HEK293 (cell line): ENCODE measurements around the gene LPCAT1.

Source experiments
- CTCF ChIA-PET: fragments of 350-600 bp; formaldehyde crosslinking; extraction: SDS; loops from one replicate; lab custom pipeline; 2021; ENCODE audit warnings: antibody characterized with exemption; lab: Yijun Ruan, JAX
- POLR2A ChIA-PET: fragments of 300-600 bp; formaldehyde crosslinking; extraction: SDS; loops from one replicate; lab custom pipeline; 2020; ENCODE audit warnings: antibody characterized with exemption, inconsistent platforms; lab: Yijun Ruan, JAX
- H3K27ac ChIP-seq: fragments of 200-500 bp; sonication (Bioruptor generic); 2 replicates; pipeline ENCODE4 v1.5.1; 2014; ENCODE audit warnings: low read depth, low read length, control low read depth, inconsistent platforms; ENCODE audit errors: extremely low read depth
- H3K36me3 ChIP-seq, 2 experiments: fragments of 200-500 bp in 1 of 2; sonication (Bioruptor generic) in 1 of 2; 1 replicate in 1 of 2; 2 replicates in 1 of 2; pipeline ENCODE4 v1.5.1; 2014 to 2017; ENCODE audit warnings: inconsistent platforms in 2 of 2, low read length in 2 of 2; ENCODE audit not compliant: control insufficient read depth in 2 of 2, insufficient read depth in 1 of 2
- H3K4me1 ChIP-seq: fragments of 200-500 bp; sonication (Bioruptor generic); 2 replicates; pipeline ENCODE4 v1.5.1; 2014; ENCODE audit warnings: mild to moderate bottlenecking, low read length, inconsistent platforms; ENCODE audit not compliant: control insufficient read depth, insufficient read depth
- H3K4me3 ChIP-seq: 2 replicates; pipeline ENCODE4 v1.5.1; 2011; ENCODE audit warnings: low read depth, mild to moderate bottlenecking, control low read depth, low read length, moderate library complexity
- H3K9me3 ChIP-seq: fragments of 200-500 bp; sonication (Bioruptor generic); 2 replicates; pipeline ENCODE4 v1.5.1; 2014; ENCODE audit warnings: low read depth, low read length, inconsistent platforms; ENCODE audit not compliant: control insufficient read depth, insufficient read depth
- ELK4 ChIP-seq: IDR thresholded peaks from 2 replicates; pipeline ENCODE4 v1.6.1; 2011; ENCODE audit warnings: mild to moderate bottlenecking, low read depth, low read length, borderline replicate concordance
- GLI4 ChIP-seq: fragments of 450-650 bp; formaldehyde crosslinking; IDR thresholded peaks from 2 replicates; pipeline ENCODE4 v1.5.1; 2016; ENCODE audit warnings: missing biosample characterization, missing genetic modification characterization
- GLIS2 ChIP-seq: fragments of 450-650 bp; formaldehyde crosslinking; IDR thresholded peaks from 2 replicates; pipeline ENCODE4 v1.5.1; 2016; ENCODE audit warnings: missing biosample characterization, missing genetic modification characterization
- HOXA7 ChIP-seq: sonication (generic); formaldehyde crosslinking; IDR thresholded peaks from 2 replicates; pipeline ENCODE4 v1.8.1; 2022; ENCODE audit warnings: missing genetic modification reagents, borderline replicate concordance
- IKZF3 ChIP-seq: fragments of 450-650 bp; IDR thresholded peaks from 2 replicates; pipeline ENCODE4 v1.5.0; 2018; ENCODE audit warnings: missing biosample characterization, mild to moderate bottlenecking, missing genetic modification characterization, moderate library complexity
- KLF10 ChIP-seq: fragments of 450-650 bp; IDR thresholded peaks from 2 replicates; pipeline ENCODE4 v1.5.1; 2018; ENCODE audit warnings: missing biosample characterization, mild to moderate bottlenecking, missing genetic modification characterization
- MEIS1 ChIP-seq: sonication (generic); formaldehyde crosslinking; IDR thresholded peaks from 2 replicates; pipeline ENCODE4 v1.8.1; 2022; ENCODE audit warnings: missing genetic modification reagents, mild to moderate bottlenecking, borderline replicate concordance
- MZF1 ChIP-seq: fragments of 450-650 bp; formaldehyde crosslinking; IDR thresholded peaks from 2 replicates; pipeline ENCODE4 v1.5.1; 2017; ENCODE audit warnings: missing biosample characterization, missing genetic modification characterization, borderline replicate concordance
- SP2 ChIP-seq: fragments of 450-650 bp; formaldehyde crosslinking; IDR thresholded peaks from 2 replicates; pipeline ENCODE4 v1.5.1; 2016; ENCODE audit warnings: missing biosample characterization, missing genetic modification characterization
- ZBTB48 ChIP-seq: fragments of 450-650 bp; formaldehyde crosslinking; IDR thresholded peaks from 2 replicates; pipeline ENCODE4 v1.5.1; 2016; ENCODE audit warnings: missing biosample characterization, missing genetic modification characterization
- ZBTB8A ChIP-seq: fragments of 450-650 bp; formaldehyde crosslinking; IDR thresholded peaks from 2 replicates; pipeline ENCODE4 v1.5.1; 2016; ENCODE audit warnings: missing biosample characterization, missing genetic modification characterization
- ZFP3 ChIP-seq: fragments of 450-650 bp; formaldehyde crosslinking; IDR thresholded peaks from 2 replicates; pipeline ENCODE4 v1.5.1; 2016; ENCODE audit warnings: low read depth, missing biosample characterization, missing genetic modification characterization
- ZIC2 ChIP-seq: fragments of 450-650 bp; formaldehyde crosslinking; IDR thresholded peaks from 2 replicates; pipeline ENCODE4 v1.5.1; 2016; ENCODE audit warnings: missing biosample characterization, missing genetic modification characterization
- ZNF132 ChIP-seq: fragments of 450-650 bp; formaldehyde crosslinking; IDR thresholded peaks from 2 replicates; pipeline ENCODE4 v1.5.1; 2017; ENCODE audit warnings: missing biosample characterization, missing genetic modification characterization, borderline replicate concordance
- ZNF146 ChIP-seq: fragments of 450-650 bp; formaldehyde crosslinking; IDR thresholded peaks from 2 replicates; pipeline ENCODE4 v1.5.1; 2016; ENCODE audit warnings: missing biosample characterization, missing genetic modification characterization
- ZNF148 ChIP-seq: fragments of 450-650 bp; formaldehyde crosslinking; IDR thresholded peaks from 2 replicates; pipeline ENCODE4 v1.5.0; 2017; ENCODE audit warnings: missing biosample characterization, missing genetic modification characterization, borderline replicate concordance
- ZNF169 ChIP-seq: fragments of 450-650 bp; formaldehyde crosslinking; IDR thresholded peaks from 2 replicates; pipeline ENCODE4 v1.5.1; 2016; ENCODE audit warnings: missing biosample characterization, missing genetic modification characterization
- ZNF221 ChIP-seq: fragments of 450-650 bp; formaldehyde crosslinking; IDR thresholded peaks from 2 replicates; pipeline ENCODE4 v1.5.1; 2017; ENCODE audit warnings: missing biosample characterization, missing genetic modification characterization, borderline replicate concordance
- ZNF335 ChIP-seq: fragments of 450-650 bp; formaldehyde crosslinking; conservative IDR thresholded peaks from 2 replicates; pipeline ENCODE4 v1.5.1; 2016; ENCODE audit warnings: missing biosample characterization, missing genetic modification characterization
- ZNF426 ChIP-seq: fragments of 450-650 bp; formaldehyde crosslinking; IDR thresholded peaks from 2 replicates; pipeline ENCODE4 v1.5.1; 2017; ENCODE audit warnings: missing biosample characterization, missing genetic modification characterization, mild to moderate bottlenecking, inconsistent platforms, moderate library complexity
- ZNF449 ChIP-seq: fragments of 450-650 bp; formaldehyde crosslinking; IDR thresholded peaks from 2 replicates; pipeline ENCODE4 v1.5.1; 2017; ENCODE audit warnings: missing biosample characterization, mild to moderate bottlenecking, missing genetic modification characterization, moderate library complexity
- ZNF48 ChIP-seq: fragments of 450-650 bp; formaldehyde crosslinking; IDR thresholded peaks from 2 replicates; pipeline ENCODE4 v1.5.1; 2016; ENCODE audit warnings: missing biosample characterization, missing genetic modification characterization
- ZNF488 ChIP-seq: fragments of 450-650 bp; formaldehyde crosslinking; IDR thresholded peaks from 2 replicates; pipeline ENCODE4 v1.5.1; 2016; ENCODE audit warnings: missing biosample characterization, missing genetic modification characterization
- ZNF555 ChIP-seq: fragments of 450-650 bp; formaldehyde crosslinking; conservative IDR thresholded peaks from 2 replicates; pipeline ENCODE4 v1.5.1; 2017; ENCODE audit warnings: missing biosample characterization, mild to moderate bottlenecking, missing genetic modification characterization, inconsistent platforms
- ZNF596 ChIP-seq: fragments of 450-650 bp; IDR thresholded peaks from 2 replicates; pipeline ENCODE4 v1.5.0; 2018; ENCODE audit warnings: missing biosample characterization, mild to moderate bottlenecking, missing genetic modification characterization, moderate library complexity
- ZNF624 ChIP-seq: fragments of 450-650 bp; formaldehyde crosslinking; IDR thresholded peaks from 2 replicates; pipeline ENCODE4 v1.5.1; 2017; ENCODE audit warnings: missing biosample characterization, missing genetic modification characterization
- ZNF658 ChIP-seq: fragments of 450-650 bp; formaldehyde crosslinking; IDR thresholded peaks from 2 replicates; pipeline ENCODE4; 2016; ENCODE audit warnings: missing biosample characterization, missing genetic modification characterization
- ZNF707 ChIP-seq: fragments of 450-650 bp; formaldehyde crosslinking; IDR thresholded peaks from 2 replicates; pipeline ENCODE4 v1.5.1; 2016; ENCODE audit warnings: missing biosample characterization, missing genetic modification characterization
- ZNF791 ChIP-seq: fragments of 450-650 bp; formaldehyde crosslinking; IDR thresholded peaks from 2 replicates; pipeline ENCODE4 v1.5.1; 2016; ENCODE audit warnings: missing biosample characterization, missing genetic modification characterization
- ZSCAN16 ChIP-seq: fragments of 450-650 bp; formaldehyde crosslinking; IDR thresholded peaks from 2 replicates; pipeline ENCODE4 v1.5.1; 2016; ENCODE audit warnings: missing biosample characterization, missing genetic modification characterization
- TF ChIP-seq, protein P1 (sequence below): fragments of 450-650 bp; formaldehyde crosslinking; IDR thresholded peaks from 2 replicates; pipeline ENCODE4 v1.5.1; 2016; ENCODE audit warnings: missing biosample characterization, missing genetic modification characterization

The LPCAT1 gene

DNA sequence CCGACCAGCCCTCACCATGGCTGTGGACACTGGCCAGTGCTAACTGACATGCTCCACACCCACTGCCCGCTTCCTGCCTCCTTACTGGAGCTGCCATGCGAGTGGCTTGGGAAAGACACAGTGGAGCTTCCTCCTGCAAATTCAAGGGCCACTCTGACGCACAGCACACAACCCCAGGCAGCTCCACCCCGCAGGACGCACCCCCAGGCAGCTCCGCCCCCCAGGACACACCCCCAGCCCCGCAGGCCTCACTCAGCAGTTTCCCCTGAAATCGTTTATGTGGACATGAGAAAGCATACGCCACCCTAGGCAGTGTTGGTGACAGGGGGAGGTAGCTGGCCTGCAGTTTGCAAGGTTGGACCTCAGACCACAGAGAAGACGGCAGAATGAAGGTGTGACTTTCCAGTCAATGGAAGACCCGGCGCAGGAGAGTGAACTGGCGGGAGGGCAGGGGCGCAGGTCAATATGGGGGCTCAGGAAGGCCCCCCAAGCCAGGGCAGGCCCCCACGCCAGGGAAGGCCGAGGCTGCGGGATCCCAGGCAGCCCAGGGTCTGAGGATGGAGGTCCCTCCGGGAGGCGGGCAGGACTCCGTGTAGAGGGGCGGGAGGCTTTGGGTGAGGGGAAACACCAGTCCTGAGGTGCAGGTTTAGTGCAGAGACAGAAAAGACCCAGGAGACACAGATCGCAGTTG, 21.6 kb downstream of the LPCAT1 start:
- ChIA-PET POLR2A (interaction anchor here (0.7 to 1.2 kb wide), 2 partner anchors 22 to 158 kb away, joined by 3 to 7 read pairs; partner anchors contain the start of genes CLPTM1L and LPCAT1), CTCF (interaction anchor here (0.9 to 1.0 kb wide), 2 partner anchors 24 to 155 kb away, joined by 3 to 4 read pairs; no protein-coding TSS in a partner anchor)
- Histone ChIP-seq H3K27ac (no peak overlapping the region), H3K4me3 (no peak overlapping the region), H3K9me3 (no peaks in the 10 kb centered on the region), H3K36me3 (peaks cover 4 to 43% of the 10 kb centered on the region in 2 experiments; a peak in 2 of 3 replicates), H3K4me1 (no peaks in the 10 kb centered on the region)
- TF ChIP-seq ZNF488 (tag by site-specific recombination) (no peak), IKZF3 (tag by site-specific recombination) (no peak), HOXA7 (no peak), ZBTB8A (no peak), MZF1 (tag by site-specific recombination) (no peak), ZNF132 (tag by site-specific recombination) (no peak), GLIS2 (tag by site-specific recombination) (0 out of 2 replicates have a peak, but pooled peaks have one; percentile 22), ZBTB48 (tag by site-specific recombination) (no peak), ZSCAN16 (tag by site-specific recombination) (no peak), ZNF555 (no peak), KLF10 (tag by site-specific recombination) (peak; percentile 84), ZNF335 (tag by site-specific recombination) (no peak), ZNF624 (tag by site-specific recombination) (no peak), ZNF146 (tag by site-specific recombination) (no peak), ZNF707 (tag by site-specific recombination) (no peak), ZNF449 (tag by site-specific recombination) (no peak), GLI4 (tag by site-specific recombination) (no peak), MEIS1 (CRISPR knock-in tag) (no peak), ZNF221 (tag by site-specific recombination) (no peak), ZNF791 (tag by site-specific recombination) (no peak), ELK4 (no peak), ZNF658 (tag by site-specific recombination) (no peak), ZNF148 (tag by site-specific recombination) (no peak), ZFP3 (tag by site-specific recombination) (no peak), ZNF596 (tag by site-specific recombination) (no peak), ZIC2 (tag by site-specific recombination) (peak; percentile 52; the same call in 1 of the 2 replicates), ZNF169 (tag by site-specific recombination) (no peak), SP2 (peak; percentile 10; the same call in 1 of the 2 replicates), ZNF426 (tag by site-specific recombination) (no peak), ZNF48 (tag by site-specific recombination) (no peak)
- TF ChIP-seq, protein P1, sequence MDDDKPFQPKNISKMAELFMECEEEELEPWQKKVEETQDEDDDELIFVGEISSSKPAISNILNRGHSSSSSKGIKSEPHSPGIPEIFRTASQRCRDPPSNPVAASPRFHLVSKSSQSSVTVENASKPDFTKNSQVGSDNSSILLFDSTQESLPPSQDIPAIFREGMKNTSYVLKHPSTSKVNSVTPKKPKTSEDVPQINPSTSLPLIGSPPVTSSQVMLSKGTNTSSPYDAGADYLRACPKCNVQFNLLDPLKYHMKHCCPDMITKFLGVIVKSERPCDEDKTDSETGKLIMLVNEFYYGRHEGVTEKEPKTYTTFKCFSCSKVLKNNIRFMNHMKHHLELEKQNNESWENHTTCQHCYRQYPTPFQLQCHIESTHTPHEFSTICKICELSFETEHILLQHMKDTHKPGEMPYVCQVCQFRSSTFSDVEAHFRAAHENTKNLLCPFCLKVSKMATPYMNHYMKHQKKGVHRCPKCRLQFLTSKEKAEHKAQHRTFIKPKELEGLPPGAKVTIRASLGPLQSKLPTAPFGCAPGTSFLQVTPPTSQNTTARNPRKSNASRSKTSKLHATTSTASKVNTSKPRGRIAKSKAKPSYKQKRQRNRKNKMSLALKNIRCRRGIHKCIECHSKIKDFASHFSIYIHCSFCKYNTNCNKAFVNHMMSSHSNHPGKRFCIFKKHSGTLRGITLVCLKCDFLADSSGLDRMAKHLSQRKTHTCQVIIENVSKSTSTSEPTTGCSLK (tag by site-specific recombination), result no peak
